Measurements from ENCODE around the gene ANKRD44. TPM values are rescaled to one million over a fixed set of nuclear protein-coding genes. Genes with fewer than 3 reads are reported as not detected.
"Not testable (repeated sequence)": the region's sequence is repeated elsewhere in the genome, so short reads cannot be mapped to it uniquely, and the experiment has no call there.

ANKRD44 gene
- total RNA-seq, 2 donors from 2014 or later, result 7.0 to 10.1 TPM

- H3K9me3 ChIP-seq, result no peaks in the 10 kb centered on the region
- H3K36me3 ChIP-seq, result no peaks in the 10 kb centered on the region
- no peaks in the 10 kb centered on the region for H3K4me1 ChIP-seq
- no peak overlapping the region for H3K27ac ChIP-seq
- DNase-seq (ENCODE audit: low spot score), result no peak
- no peaks in the 10 kb centered on the region for H3K27me3 ChIP-seq
- H3K4me3 ChIP-seq, result no peak overlapping the region
- TF ChIP-seq CTCF (IDR thresholded peaks at IDR 0.05), result no peak
Observed at GRCh38 chr2:197353393-197354168, 43.0 kb upstream of the ANKRD44 start.

- no peak for TF ChIP-seq CTCF (IDR thresholded peaks at IDR 0.05)
- H3K36me3 ChIP-seq, result no peaks in the 10 kb centered on the region
- no peaks in the 10 kb centered on the region for H3K4me1 ChIP-seq
- no peaks in the 10 kb centered on the region for H3K9me3 ChIP-seq
- H3K4me3 ChIP-seq, result no peak overlapping the region
- no peak for DNase-seq (ENCODE audit: low spot score)
- no peaks in the 10 kb centered on the region for H3K27me3 ChIP-seq
- no peak overlapping the region for H3K27ac ChIP-seq
Observed at GRCh38 chr2:197349699-197350098, 39.1 kb upstream of the ANKRD44 start.

GRCh38 chr2:197348721-197349360 lies 38.3 kb upstream of the ANKRD44 start:
- H3K9me3 ChIP-seq, result no peaks in the 10 kb centered on the region
- no peak overlapping the region for H3K27ac ChIP-seq
- TF ChIP-seq CTCF (IDR thresholded peaks at IDR 0.05), result no peak
- no peak overlapping the region for H3K4me3 ChIP-seq
- H3K27me3 ChIP-seq, result no peaks in the 10 kb centered on the region
- H3K4me1 ChIP-seq, result no peaks in the 10 kb centered on the region
- DNase-seq (ENCODE audit: low spot score), result no peak
- no peaks in the 10 kb centered on the region for H3K36me3 ChIP-seq

GRCh38 chr2:197345846-197346370 lies 35.3 kb upstream of the ANKRD44 start:
- no peaks in the 10 kb centered on the region for H3K4me1 ChIP-seq
- no peak overlapping the region for H3K27ac ChIP-seq
- H3K4me3 ChIP-seq, result no peak overlapping the region
- TF ChIP-seq CTCF (IDR thresholded peaks at IDR 0.05), result no peak
- H3K9me3 ChIP-seq, result no peaks in the 10 kb centered on the region
- H3K27me3 ChIP-seq, result no peaks in the 10 kb centered on the region
- H3K36me3 ChIP-seq, result no peaks in the 10 kb centered on the region
- no peak for DNase-seq (ENCODE audit: low spot score)

GRCh38 chr2:197343968-197344367 lies 33.4 kb upstream of the ANKRD44 start:
- DNase-seq (ENCODE audit: low spot score); H3K4me3 ChIP-seq; H3K4me1 ChIP-seq; H3K9me3 ChIP-seq; H3K36me3 ChIP-seq; H3K27me3 ChIP-seq; H3K27ac ChIP-seq: not testable (repeated sequence)

GRCh38 chr2:197340591-197340990 lies 30.0 kb upstream of the ANKRD44 start:
- no peak overlapping the region for H3K27ac ChIP-seq
- H3K36me3 ChIP-seq, result no peaks in the 10 kb centered on the region
- TF ChIP-seq CTCF (IDR thresholded peaks at IDR 0.05), result no peak
- H3K9me3 ChIP-seq, result no peaks in the 10 kb centered on the region
- DNase-seq (ENCODE audit: low spot score), result no peak
- no peaks in the 10 kb centered on the region for H3K27me3 ChIP-seq
- no peak overlapping the region for H3K4me3 ChIP-seq
- H3K4me1 ChIP-seq, result peaks cover 0 to 6% of the 10 kb centered on the region in 2 donors

Data from right atrium auricular region (tissue), 2 donors.